GM12891 (cell line): ENCODE measurements around the gene INPP5F.

Source experiments
- DNase-seq: peaks from one replicate; pipeline ENCODE4 v3.0.0; 2011; ENCODE audit warnings: low spot score; ENCODE audit not compliant: insufficient read length
- FAIRE-seq: peaks from 2 replicates; lab custom pipeline; 2011; peaks lifted over from hg19 to GRCh38; lab: Jason Lieb, UNC
- PAX5 ChIP-seq: IDR thresholded peaks from 2 replicates; pipeline ENCODE4 v1.6.1; 2011; ENCODE audit warnings: low read length, moderate library complexity, mild to moderate bottlenecking; ENCODE audit not compliant: insufficient read depth, severe bottlenecking
- POLR2A ChIP-seq: IDR thresholded peaks from 2 replicates; pipeline ENCODE4 v1.6.1; 2011; ENCODE audit warnings: low read depth, low read length, control low read depth
- POLR2AphosphoS5 ChIP-seq: IDR thresholded peaks from 2 replicates; pipeline ENCODE4 v1.6.1; 2011; ENCODE audit warnings: low read depth, low read length, control low read depth
- POU2F2 ChIP-seq: IDR thresholded peaks from 2 replicates; pipeline ENCODE4 v1.6.1; 2011; ENCODE audit warnings: low read depth, mild to moderate bottlenecking, control low read depth, low read length, moderate library complexity
- SPI1 ChIP-seq: IDR thresholded peaks from 2 replicates; pipeline ENCODE4 v1.6.1; 2011; ENCODE audit warnings: low read depth, low read length, control low read depth
- TAF1 ChIP-seq: IDR thresholded peaks from 2 replicates; pipeline ENCODE4 v1.6.1; 2011; ENCODE audit warnings: low read depth, low read length, control low read depth

Gene INPP5F

DNA sequence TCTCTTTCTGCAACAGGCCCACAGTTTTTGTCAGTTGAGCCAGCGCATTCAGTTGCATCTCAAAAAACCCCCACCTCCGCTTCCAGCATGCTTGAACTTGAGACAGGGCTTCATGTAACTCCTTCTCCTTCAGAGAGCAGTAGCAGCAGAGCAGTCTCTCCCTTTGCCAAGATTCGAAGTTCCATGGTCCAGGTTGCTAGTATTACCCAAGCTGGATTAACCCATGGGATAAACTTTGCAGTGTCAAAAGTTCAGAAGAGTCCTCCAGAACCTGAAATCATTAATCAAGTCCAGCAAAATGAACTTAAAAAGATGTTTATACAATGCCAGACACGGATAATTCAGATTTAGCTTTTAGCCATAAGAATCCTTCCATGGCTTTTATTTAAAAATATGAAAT is 101.6 kb downstream of the INPP5F start:
- FAIRE-seq (no peak), DNase-seq (no peak)
- TF ChIP-seq TAF1 (no peak), PAX5 (no peak), SPI1 (no peak)

DNA sequence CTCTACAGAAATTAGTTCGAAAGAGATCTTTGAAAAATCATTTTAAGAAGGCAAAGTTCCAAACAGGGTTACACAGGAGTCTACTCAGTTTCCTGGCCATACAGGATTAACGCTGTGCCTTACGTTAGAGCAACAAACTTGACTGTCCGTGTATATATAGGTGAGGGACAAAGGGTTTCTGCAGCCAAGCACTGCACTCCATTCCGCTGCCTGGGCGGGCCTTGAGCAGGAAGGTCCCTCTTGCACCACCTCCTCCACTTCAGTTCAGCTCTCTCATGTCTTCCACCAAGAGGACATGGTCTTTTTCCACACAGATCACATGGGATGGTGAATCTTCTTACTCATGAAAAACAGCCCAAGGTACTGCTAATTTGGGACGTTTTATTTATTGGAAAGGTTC is 103.6 kb downstream of the INPP5F start:
- FAIRE-seq = no peak
- DNase-seq = no peak
- TF ChIP-seq POU2F2 (no peak), POLR2A (peak; percentile 60; the same call in 1 of the 2 replicates), TAF1 (no peak), SPI1 (no peak), POLR2AphosphoS5 (0 out of 2 replicates have a peak, but pooled peaks have one; percentile 37), PAX5 (no peak)

DNA sequence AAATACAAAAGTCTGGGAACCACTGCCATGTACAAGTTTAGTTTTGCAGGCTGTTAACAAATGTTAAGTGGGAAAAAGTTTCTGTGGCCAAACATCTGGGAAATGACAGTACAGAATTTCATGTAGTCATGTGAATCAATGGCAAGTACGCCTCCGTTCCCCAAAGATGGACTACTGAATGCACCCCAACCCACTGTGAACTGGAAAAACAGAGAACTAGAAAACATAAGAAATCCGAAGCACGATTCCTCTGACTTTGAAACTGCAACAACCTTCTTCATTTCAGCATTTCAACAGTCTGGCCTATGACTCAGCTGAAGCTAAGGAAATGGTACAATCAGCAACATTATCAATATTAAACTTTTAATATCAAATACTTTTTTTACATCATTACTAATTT is 105.0 kb downstream of the INPP5F start:
- FAIRE-seq = no peak
- TF ChIP-seq POLR2A (no peak), SPI1 (no peak), POU2F2 (no peak), PAX5 (no peak), TAF1 (no peak), POLR2AphosphoS5 (no peak; the same call in 1 of the 2 replicates)
- DNase-seq = no peak

DNA sequence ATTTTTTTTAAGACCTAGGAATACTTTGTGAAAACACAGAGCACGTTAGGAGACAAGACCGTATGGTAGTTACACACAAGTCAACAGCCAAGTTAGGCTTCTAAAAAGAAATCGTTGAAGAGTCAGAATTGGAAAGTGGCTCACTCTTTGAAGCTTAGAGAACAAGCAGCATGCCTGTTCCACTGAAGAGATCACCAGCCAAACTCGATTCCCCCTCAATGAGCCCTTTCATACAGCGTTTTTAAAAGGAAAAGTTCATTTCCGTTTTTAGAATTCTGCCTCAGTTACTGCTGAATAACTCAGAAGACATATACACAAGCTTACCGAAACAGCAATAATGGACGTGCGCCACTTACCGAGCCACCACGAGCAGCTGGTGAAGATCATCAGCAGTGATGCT is 105.8 kb downstream of the INPP5F start:
- DNase-seq (no peak), FAIRE-seq (no peak)
- TF ChIP-seq POLR2AphosphoS5 (no peak), POLR2A (peak; percentile 31; the same call in 1 of the 2 replicates)

DNA sequence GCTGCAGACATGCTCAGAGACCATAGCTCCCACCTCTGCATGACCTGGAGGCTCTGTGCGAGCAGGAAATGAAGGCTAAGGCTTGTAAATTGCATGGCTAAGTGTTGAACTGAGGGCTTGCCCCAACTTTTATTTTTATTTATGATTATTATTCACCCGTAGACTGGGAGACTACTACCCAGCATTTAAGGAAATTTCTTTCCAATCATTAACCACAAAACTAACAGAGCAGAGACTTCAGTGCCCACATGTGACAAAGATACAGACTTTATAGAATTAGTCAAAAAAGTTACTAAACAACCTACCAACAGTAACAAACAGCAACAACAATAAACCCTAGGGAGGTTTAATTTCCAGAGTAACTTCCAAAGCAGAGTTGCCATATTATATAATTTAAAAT is 107.1 kb downstream of the INPP5F start:
- DNase-seq (no peak), FAIRE-seq (no peak)
- TF ChIP-seq POU2F2 = no peak
- no peak for TF ChIP-seq POLR2AphosphoS5
- TF ChIP-seq SPI1 = no peak
- no peak for TF ChIP-seq PAX5
- TF ChIP-seq POLR2A = no peak
- no peak for TF ChIP-seq TAF1

DNA sequence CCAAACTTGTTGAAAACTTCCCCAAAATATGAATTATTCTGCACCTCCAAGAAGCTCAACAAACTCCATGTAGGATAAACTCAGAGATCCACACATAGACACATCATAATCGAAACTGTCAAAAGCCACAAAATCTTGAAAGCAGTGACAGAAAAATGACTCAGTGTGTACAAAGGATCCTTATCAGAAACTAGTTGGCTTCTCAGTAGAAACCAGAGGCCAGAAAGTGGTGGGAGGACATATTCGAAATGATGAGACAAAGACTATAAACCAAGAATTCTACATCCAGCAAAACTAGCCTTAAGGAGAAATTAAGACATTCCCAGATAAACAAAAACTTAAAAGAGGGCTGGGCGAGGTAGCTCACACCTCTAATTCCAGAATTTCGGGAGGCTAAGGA is 108.3 kb downstream of the INPP5F start:
- TF ChIP-seq POLR2AphosphoS5 = no peak
- no peak for TF ChIP-seq TAF1
- no peak for TF ChIP-seq PAX5
- no peak for TF ChIP-seq SPI1
- TF ChIP-seq POLR2A = no peak
- TF ChIP-seq POU2F2 = no peak
- FAIRE-seq (no peak), DNase-seq (no peak)

DNA sequence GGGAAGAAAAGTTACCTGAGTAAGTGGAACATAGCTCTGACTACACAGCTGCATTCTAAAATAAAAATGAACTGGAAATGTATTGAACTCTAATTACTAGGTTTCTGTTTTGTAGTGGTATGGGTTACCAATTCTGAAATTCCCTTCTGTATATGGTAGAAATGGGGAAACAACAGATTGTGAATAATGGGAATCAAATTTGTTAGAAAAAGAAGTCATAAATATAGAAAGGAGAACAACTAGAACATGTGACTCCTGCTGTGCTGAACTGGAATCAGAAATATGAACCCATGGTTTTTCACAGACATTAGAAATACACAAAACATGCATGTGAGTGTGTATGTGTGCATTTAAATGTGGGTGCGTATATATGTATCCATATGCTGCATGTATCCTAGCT is 119.8 kb downstream of the INPP5F start:
- peak; percentile 74 for FAIRE-seq
- TF ChIP-seq POU2F2 = no peak
- TF ChIP-seq TAF1 = no peak
- no peak for TF ChIP-seq POLR2AphosphoS5
- no peak for TF ChIP-seq PAX5
- TF ChIP-seq POLR2A = no peak
- no peak for TF ChIP-seq SPI1
- no peak for DNase-seq

DNA sequence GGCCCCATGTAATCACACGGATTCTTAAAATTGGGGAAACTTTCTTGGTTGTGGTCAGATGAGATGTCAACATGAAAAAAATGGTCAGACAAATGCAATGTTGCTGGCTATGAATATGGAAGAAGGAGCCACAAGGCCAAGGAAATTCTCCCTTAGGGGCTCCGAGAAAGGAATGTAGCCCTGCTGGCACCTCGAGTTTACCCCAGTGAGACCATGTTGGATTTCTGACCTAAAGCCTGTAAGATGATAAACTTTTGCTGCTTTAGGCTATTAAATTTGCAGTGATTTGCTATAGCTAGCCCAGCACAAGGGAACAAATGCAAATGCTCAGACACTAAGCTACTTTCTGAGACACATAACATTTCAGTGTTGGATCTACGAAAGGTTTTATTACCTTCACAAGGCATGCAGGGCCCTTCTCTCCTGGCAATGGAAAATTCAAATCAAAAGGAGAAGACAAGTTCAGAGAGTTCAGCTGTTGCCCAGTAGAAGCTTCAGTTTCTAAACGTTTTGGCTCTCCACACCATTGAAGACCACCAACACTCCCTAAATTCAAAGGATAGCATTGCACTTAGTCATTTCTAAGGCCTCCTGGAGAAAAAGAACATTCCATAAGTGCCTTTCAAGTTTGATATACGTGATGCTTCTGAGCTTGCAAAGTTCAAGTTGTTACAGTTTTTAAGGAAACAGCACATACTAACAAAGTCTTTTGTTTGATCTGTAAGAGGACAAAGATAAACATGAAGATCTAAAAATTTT is 123.4 kb downstream of the INPP5F start:
- TF ChIP-seq TAF1 (no peak), POU2F2 (no peak), POLR2A (no peak), POLR2AphosphoS5 (no peak), SPI1 (no peak), PAX5 (no peak)
- DNase-seq (no peak), FAIRE-seq (no peak)

DNA sequence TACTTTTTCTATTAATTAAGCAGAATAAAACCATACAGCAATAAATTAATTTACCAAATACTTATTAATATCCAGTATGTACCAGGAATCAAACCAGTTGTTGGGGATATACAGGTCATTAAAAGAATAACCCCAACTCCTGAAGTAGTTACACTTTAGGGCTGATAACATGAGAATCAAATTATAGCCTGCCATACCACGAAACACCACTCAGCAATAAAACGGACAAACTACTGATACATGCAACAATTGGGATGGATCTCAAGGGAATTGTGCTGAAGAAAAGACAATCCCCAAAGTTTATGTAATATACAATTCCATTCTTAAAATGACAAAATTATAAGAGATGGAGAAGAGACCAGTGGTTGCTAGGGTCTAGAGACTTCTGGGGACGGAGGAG is 124.1 kb downstream of the INPP5F start:
- FAIRE-seq = no peak
- no peak for TF ChIP-seq POLR2A
- TF ChIP-seq POLR2AphosphoS5 = no peak
- no peak for TF ChIP-seq TAF1
- TF ChIP-seq PAX5 = no peak
- TF ChIP-seq SPI1 = no peak
- TF ChIP-seq POU2F2 = no peak
- DNase-seq = no peak

DNA sequence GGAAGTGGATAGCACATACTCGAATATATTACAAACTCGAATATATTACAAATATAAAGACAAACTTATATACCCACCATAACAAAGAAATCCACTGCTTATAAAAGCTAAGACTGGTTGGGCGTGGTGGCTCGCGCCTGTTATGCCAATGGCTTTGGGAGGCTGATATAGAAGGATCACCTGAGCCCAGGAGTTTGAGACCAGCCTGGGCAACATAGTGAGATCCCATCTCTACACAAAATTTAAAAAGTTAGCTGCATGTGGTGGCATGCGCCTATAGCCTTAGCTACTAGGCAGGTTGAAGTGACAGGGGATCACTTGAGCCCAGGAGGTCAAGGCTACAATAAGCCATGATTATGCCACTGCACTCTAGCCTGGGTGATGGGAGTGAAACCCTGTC is 126.4 kb downstream of the INPP5F start:
- DNase-seq (no peak), FAIRE-seq (peak; percentile 23)
- TF ChIP-seq SPI1 (no peak), POLR2A (no peak), POLR2AphosphoS5 (no peak), POU2F2 (no peak), TAF1 (no peak), PAX5 (no peak)
